Amygdala (tissue), 56 donors: Measurements from ENCODE around the gene POLR2F.
"Not testable (repeated sequence)": the region's sequence is repeated elsewhere in the genome, so short reads cannot be mapped to it uniquely, and the experiment has no call there.

Experiments used
- DNase-seq, 56 donors: peaks; one replicate each; lab custom pipeline; 2025; lab: John Stamatoyannopoulos, UW

Gene POLR2F

GRCh38 chr22:37924386-37925065 lies 29.0 kb upstream of the POLR2F start:
- no peak for DNase-seq

DNA sequence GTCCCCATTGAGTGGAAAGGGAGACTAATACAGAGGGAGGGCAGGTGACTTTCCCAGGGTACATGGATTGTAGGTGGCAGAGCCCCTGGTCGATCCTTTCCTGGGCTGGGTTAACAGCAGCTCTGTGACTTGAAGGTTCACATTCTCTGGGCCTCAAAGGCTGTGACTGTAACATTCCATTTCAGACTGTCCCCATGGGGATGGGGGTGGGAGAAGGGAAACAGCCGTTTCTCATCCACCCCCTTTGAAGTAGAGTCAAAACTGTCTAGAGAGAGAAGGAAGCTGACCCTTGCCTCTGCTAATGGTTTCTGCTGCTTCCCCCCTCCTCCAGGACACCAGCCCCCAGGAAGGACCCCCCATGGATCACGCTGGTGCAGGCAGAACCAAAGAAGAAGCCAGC lies 28.2 kb upstream of the POLR2F start:
- no peak for DNase-seq

- no peak for DNase-seq
Measured at GRCh38 chr22:37925767-37926166, 27.7 kb upstream of the POLR2F start.

DNA sequence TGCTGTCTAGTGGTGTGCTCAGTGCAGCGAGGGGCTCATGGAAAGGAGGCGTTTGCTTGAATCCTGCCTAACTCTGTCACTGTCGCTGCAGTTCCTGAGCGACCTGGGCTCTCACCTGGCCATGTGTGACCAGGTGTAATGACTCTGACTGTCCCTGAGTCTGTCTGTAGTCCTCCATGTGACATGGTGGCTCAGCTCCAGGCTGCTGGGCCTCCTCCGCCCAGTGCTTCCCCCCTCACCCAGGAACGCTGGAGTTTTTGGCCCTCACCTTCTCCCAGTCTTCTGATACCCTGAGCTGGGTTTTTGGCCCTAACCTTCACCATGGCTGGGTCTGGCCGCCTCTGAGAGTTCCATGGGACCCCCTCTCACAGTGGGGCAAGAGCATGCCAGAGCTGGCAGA lies 27.1 kb upstream of the POLR2F start:
- DNase-seq = no peak

- DNase-seq = no peak
Measured at GRCh38 chr22:37926771-37927636, 26.5 kb upstream of the POLR2F start.

- DNase-seq = no peak
Measured at GRCh38 chr22:37927637-37927936, 25.9 kb upstream of the POLR2F start.

GRCh38 chr22:37929390-37929789 lies 24.1 kb upstream of the POLR2F start:
- no peak for DNase-seq

GRCh38 chr22:37930270-37930951 lies 23.1 kb upstream of the POLR2F start:
- peak in 17 of 56 donors; percentile 4 to 57 (median 21) for DNase-seq

- no peak for DNase-seq
Measured at GRCh38 chr22:37930952-37931440, 22.5 kb upstream of the POLR2F start.

- DNase-seq = no peak
Measured at GRCh38 chr22:37931893-37932389, 21.6 kb upstream of the POLR2F start.

GRCh38 chr22:37932401-37932800 lies 21.1 kb upstream of the POLR2F start:
- no peak for DNase-seq

GRCh38 chr22:37932821-37933578 lies 20.5 kb upstream of the POLR2F start:
- peak in 1 of 56 donors; percentile 7 for DNase-seq

- DNase-seq = peak in 54 of 56 donors; percentile 10 to 88 (median 61)
Measured at GRCh38 chr22:37933711-37934376, 19.7 kb upstream of the POLR2F start.

GRCh38 chr22:37940698-37941376 lies 12.7 kb upstream of the POLR2F start:
- no peak for DNase-seq

- DNase-seq = no peak
Measured at GRCh38 chr22:37942133-37942532, 11.4 kb upstream of the POLR2F start.

GRCh38 chr22:37943136-37943824 lies 10.2 kb upstream of the POLR2F start:
- DNase-seq = no peak

GRCh38 chr22:37943825-37944198 lies 9.7 kb upstream of the POLR2F start:
- DNase-seq = no peak

GRCh38 chr22:37944423-37944822 lies 9.1 kb upstream of the POLR2F start:
- DNase-seq = not testable (repeated sequence)
